Activated CD4-positive, CD25-positive, alpha-beta regulatory T cell (primary cell): ENCODE results near the gene TRIM41.
"Not testable (repeated sequence)": the region's sequence is repeated elsewhere in the genome, so short reads cannot be mapped to it uniquely, and the experiment has no call there.

Experiments
- DNase-seq, 4 experiments: peaks; one replicate each; lab custom pipeline; 2025; lab: John Stamatoyannopoulos, UW

The TRIM41 gene

GRCh38 chr5:181255276-181255675 lies 32.2 kb downstream of the TRIM41 start:
- DNase-seq, result no peak

- DNase-seq, result no peak
Observed at GRCh38 chr5:181255836-181256578, 32.9 kb downstream of the TRIM41 start.

- DNase-seq, result no peak
Observed at GRCh38 chr5:181258576-181258975, 35.5 kb downstream of the TRIM41 start.

DNA sequence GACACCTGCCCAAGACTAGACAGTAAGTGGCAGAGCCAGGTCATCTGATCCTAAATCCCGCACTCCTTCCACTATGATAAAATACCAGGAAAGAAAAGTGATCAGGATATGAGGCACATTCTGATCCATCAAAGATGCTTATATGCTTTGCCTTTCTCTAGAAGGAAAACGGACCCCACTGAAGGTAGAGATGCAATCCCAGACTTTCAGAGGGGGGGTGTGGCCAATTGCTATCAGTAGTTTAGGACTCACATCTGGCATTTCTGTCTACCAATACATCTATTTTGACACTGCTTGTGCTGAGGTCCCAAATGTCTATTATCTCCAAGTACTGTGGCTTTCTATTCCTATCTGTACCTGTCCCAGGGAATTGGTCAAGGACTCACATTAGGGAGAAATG lies 36.2 kb downstream of the TRIM41 start:
- no peak for DNase-seq

- DNase-seq, result no peak
Observed at GRCh38 chr5:181259974-181260719, 37.1 kb downstream of the TRIM41 start.

DNA sequence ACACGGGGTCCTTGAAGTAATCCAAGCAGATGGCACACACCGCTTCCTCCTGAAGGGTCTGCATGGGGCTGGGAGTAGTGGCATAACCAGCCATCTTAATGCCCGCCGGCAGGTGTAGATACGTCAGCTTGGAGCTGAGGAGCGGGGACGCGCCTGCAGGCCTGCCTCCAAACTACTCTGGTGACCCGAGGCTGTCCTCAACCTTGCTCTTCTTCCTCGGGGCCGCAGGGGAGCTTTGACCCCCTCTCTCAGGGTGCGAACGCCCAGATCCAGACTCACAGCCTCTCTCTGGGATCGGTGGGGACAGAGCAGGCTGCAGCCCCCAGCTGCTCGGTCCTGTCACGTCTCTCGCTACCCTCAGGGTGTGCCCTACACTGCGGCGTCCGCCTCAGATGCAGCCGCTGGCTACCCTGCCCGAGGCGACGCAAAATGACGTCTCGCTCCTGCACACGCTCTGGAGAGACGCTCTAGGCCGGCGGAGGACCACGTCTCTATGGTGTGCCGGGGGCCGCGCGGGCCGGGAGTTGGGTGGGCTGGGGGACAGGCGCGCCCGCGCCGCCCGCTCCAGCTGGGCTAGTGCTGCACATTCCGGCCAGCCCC lies 37.7 kb downstream of the TRIM41 start, which contains the start of gene TRIM52:
Gene TRIM52 (minus strand): TSS at position 424 of the 600 bp plus-strand sequence. CDS start 330 bp downstream, at position 94.
- DNase-seq, result no peak

DNA sequence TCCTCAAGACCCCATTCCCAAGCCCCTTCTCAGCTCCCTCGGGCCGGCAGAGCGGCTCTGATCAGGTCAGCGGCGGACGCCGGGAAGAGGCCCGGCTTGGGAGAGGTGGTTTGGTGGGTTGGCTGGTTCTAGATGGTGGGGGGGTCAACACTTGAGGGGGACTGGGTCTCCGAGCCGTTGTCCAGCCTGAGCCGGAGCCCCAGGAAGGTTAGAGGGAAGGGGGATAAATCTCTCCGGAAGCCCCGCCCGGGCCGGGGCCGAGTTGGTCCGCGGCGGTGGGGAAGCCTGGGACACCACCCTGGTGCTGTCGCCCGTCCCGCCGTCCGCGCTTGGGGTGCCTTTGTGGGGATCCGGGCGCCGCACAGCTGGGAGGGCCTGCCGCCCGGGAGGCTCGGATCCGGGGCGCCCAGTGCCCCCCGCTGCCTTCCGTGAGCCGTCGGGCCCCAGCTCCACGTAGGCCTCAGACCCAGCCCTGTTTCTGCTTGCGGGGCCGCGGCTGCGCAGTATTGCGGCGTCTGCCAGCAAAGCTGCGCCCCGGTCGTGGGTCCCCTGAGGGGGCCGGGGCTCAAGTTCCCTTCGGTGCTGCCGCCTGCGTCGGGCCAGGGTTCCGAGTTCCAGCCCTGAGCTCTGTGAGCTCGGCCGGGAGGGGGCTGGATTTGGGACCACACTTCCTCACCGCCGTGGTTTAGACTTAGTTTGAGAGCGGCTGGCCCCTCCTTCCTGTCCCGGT lies 38.4 kb downstream of the TRIM41 start:
- DNase-seq, result no peak

DNA sequence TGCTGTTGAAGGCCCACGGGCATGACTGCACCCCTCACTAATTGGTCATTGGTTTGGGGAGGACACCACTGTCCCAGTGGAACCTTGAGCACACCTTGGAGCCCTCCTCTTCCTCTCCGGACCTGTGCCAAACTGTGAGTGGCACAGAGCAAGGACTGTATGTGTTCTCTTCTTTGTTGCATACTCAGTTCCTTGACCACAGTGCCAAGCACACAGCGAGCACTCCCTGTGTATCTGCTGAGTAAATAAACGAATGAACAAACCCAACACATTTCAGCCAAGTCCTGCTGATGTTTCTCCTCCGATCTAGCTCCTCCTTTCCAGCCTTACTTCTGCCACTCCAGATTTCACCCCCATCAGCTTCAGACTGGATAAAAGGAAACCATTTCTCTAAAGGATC lies 40.6 kb downstream of the TRIM41 start:
- DNase-seq, result no peak

DNA sequence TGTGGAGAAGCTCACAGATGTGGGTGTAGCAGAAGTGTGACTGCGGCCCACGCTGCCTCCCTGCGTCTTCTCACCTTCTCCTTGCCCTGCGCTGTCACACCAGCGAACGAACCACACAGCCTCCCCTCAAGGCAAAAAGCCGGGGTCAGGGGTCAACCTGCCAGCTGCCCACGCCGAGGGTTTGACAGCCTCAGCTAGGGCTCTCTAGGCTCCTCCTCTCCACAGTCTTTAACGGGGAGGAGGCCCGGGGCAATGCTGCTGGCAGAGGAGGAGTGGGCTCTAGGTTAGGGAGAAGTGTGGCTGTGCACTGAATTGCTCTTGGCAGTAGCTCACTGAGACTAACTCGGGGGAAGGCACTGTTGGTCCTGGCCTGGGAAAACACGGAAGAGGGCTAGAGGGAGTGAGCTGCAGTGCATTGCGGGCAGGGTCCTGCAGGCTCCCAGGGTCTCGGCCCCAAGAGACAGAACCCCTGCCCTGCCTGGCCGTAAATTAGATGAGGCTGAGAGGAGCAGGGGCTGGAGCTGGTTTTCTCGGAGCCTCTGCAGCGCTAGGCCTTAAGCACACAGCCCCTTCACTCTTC lies 42.1 kb downstream of the TRIM41 start:
- DNase-seq, result no peak

GRCh38 chr5:181267291-181267904 lies 44.3 kb downstream of the TRIM41 start:
- not testable (repeated sequence) for DNase-seq

DNA sequence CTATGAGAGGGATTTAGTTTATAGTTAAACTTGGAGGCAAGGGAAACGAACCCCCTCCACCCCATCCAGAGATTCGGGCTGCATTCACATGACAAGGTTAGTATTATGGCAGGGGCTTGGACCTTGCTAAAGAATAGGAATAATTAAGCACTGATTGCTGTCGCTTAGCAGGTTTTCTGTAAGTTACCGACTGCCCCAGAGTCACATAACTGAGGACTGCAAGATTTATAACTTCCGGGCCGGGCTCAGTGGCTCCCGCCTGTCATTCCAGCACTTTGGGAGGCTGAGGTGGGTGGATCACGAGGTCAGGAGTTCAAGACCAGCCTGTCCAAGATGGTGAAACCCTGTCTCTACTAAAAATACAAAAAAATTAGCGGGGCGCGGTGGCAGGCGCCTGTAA lies 44.8 kb downstream of the TRIM41 start:
- not testable (repeated sequence) for DNase-seq

GRCh38 chr5:181271081-181271480 lies 48.0 kb downstream of the TRIM41 start:
- DNase-seq, result no peak

DNA sequence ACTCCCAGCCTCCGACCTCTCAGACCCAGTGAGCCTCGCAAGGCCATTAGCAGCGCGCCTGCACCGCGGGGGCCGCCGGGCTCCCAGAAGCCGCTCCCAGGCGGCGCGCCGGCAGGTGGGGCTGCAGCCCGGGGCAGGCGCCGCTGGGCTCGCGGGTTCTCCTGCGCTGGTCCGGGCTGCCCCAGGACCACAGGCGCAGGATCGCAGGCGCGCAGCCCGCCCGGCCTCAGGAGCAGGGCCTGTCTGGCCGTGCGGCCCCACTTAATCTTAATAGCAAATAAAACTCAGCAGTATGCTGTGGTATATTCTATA lies 50.3 kb downstream of the TRIM41 start:
- not testable (repeated sequence) for DNase-seq

DNA sequence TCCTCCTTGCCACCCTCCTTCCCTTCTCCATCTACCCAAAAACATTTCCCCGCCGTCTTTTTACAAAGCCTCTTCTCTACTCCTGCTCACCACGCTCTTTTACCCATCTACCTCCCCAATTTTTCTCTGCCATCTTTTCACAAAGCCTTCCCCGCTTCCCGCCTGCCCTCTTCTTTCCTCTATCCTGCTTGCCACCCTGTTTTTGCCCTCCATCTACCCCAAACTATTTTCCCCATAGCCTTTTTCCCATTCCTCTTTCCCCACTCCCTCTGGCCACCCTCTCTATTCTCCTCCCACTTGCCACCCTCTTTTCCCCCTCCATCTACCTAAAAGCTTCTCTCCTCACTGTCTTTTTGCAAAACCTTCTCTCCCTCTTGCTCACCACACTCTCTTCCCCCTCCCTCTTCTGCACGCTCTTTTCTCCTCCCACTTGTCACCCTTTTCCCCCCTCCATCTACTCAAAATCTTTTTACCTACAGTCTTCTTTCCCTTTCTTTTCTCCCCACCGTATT lies 57.2 kb downstream of the TRIM41 start:
- no peak for DNase-seq

- no peak for DNase-seq
Observed at GRCh38 chr5:181281077-181281983, 58.2 kb downstream of the TRIM41 start.

GRCh38 chr5:181281984-181282316 lies 58.9 kb downstream of the TRIM41 start:
- DNase-seq, result no peak

DNA sequence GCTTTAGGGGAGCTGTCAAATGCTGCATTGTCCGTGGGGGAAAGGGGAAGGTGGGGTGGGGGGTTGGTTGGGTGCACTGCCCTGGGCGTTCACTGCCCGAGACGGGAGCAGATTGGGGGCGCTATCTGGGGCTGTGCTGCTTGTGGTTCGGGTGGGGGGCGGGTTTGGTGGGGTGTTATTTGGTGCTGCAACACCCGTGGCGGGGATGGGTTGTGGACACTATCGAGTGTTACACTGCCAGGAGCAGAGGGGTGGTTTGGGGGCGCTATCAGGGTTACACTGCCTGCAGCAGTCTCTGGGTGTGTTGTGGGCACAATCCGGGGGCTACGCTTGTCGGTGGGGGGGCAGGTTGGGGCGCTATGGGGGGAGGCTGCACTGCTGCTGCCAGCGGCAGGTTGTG lies 59.3 kb downstream of the TRIM41 start:
- not testable (repeated sequence) for DNase-seq

GRCh38 chr5:181282874-181283273 lies 59.8 kb downstream of the TRIM41 start:
- DNase-seq, result no peak

DNA sequence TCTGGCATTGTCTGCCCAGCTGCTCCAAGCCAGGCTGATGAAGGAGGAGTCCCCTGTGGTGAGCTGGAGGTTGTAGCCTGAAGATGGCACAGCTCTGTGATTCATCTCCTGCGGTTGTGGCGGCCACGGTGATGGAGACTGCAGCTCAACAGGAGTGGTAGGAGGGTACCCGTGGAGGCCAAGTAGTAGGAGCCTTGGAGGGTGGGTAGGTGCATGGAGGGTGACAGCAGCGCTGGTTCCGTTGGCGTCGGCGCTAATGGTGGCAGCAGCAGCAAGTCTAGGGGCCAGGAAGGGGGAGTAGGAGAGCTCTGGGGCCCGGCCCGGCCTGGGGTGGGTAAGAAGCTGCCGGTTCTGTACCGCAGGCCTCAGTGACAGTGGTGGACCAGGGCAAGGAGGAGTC lies 60.3 kb downstream of the TRIM41 start:
- no peak for DNase-seq
